IPS-18c (cell line): Measurements from ENCODE around the gene LRRC10B.
"Not testable (repeated sequence)": the region's sequence is repeated elsewhere in the genome, so short reads cannot be mapped to it uniquely, and the experiment has no call there.

Experiments used
- H3K4me3 ChIP-seq: 2 replicates; pipeline ENCODE4 v1.7.0; 2013; ENCODE audit warnings: low read depth, mild to moderate bottlenecking, low read length, moderate library complexity; ENCODE audit not compliant: insufficient read depth
- H3K9me3 ChIP-seq: one replicate; pipeline ENCODE4 v1.6.1; 2013; ENCODE audit warnings: mild to moderate bottlenecking, low read length, moderate library complexity; ENCODE audit not compliant: control insufficient read depth, insufficient read depth

Gene LRRC10B

GRCh38 chr11:61507962-61508861, at the start of gene LRRC10B:
Gene LRRC10B, plus strand, starts transcription at chr11:61508749. Its CDS starts 250 bp downstream, at chr11:61508999.
- no peaks in the 10 kb centered on the region for H3K9me3 ChIP-seq
- H3K4me3 ChIP-seq: peak within 1 kb of the TSS; percentile 35

DNA sequence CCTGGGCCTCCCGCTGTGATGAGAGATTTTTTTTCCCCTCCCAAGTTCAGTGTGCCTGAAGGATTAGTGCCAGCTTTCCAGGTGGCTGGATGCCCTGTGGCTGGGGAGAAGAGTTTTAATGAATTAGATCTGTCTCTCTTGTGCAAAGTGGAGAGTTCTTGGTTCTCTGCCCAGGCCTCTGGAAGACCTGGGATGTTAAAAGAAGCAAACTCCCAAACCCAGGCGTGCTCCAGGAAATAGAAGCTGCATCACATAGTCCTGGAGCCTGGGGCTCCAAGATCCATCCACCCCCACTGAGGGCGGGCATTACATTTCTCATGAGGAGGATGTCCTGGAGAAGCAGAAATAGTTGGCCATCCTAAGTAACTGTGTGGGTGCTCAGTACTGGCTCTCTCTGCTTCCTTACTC, 48.1 kb upstream of the LRRC10B start:
- H3K4me3 ChIP-seq: no peak overlapping the region
- no peaks in the 10 kb centered on the region for H3K9me3 ChIP-seq

GRCh38 chr11:61460986-61461385, 47.6 kb upstream of the LRRC10B start:
- Histone ChIP-seq H3K9me3 (no peaks in the 10 kb centered on the region), H3K4me3 (no peak overlapping the region)

DNA sequence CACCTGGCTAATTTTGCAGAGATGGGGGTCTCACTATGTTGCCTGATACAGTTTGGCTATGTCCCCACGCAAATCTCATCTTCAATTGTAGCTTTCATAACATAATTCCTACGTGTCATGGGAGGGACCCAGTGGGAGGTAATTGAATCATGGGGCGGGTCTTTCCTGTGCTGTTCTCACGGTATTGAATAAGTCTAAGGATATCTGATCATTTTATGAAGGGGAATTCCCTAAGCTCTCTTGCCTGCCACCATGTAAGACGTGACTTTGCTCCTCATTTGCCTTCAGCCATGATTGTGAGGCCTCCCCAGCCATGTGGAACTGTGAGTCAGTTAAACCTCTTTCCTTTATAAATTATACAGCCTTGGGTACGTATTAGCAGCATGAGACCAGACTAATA, 40.9 kb upstream of the LRRC10B start:
- H3K4me3 ChIP-seq, H3K9me3 ChIP-seq: not testable (repeated sequence)

DNA sequence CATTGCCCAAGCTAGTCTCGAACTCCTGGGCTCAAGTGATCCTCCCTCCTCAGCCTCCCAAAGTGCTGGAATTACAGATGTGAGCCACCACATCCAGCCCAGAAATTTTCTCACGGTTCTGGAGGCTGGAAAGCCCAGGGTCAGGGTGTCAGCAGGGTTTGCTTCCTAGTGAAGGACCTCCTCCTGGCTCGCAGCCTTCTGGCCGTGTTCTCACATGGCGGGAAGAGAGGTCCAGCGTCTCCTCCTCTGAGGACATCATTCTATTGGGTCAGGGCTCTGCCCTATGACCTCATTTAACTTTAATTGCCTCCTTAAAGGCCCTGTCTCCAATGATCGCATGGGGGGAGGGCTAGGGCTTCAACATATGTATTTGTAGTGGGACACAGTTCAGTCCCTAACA, 40.5 kb upstream of the LRRC10B start:
- H3K4me3 ChIP-seq: no peak overlapping the region
- no peaks in the 10 kb centered on the region for H3K9me3 ChIP-seq

DNA sequence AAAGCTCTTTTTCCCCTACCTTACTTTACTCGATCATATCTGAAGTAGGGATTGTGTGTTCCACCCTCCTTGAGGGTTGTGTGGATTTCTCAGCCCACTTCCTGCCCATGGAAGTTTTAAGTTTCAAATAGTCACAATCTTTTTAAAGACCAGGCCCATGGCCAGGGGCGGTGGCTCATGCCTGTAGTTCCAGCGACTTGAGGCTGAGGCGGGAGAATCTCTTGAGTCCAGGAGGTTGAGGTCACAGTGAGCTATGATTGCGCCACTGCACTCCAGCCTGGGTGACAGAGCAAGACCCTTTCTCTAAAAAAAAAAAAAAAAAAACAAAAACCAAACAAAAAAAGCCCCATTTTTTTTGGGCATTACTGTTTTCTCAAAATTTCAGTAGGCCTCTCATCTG, 36.3 kb upstream of the LRRC10B start:
- H3K9me3 ChIP-seq: no peaks in the 10 kb centered on the region
- no peak overlapping the region for H3K4me3 ChIP-seq

GRCh38 chr11:61472868-61473267, 35.7 kb upstream of the LRRC10B start:
- Histone ChIP-seq H3K9me3 (no peaks in the 10 kb centered on the region), H3K4me3 (no peak overlapping the region)

- Histone ChIP-seq H3K4me3 (no peak overlapping the region), H3K9me3 (no peaks in the 10 kb centered on the region)
Observed at GRCh38 chr11:61473370-61474012, 35.1 kb upstream of the LRRC10B start.

- no peaks in the 10 kb centered on the region for H3K9me3 ChIP-seq
- no peak overlapping the region for H3K4me3 ChIP-seq
Observed at GRCh38 chr11:61474013-61474643, 34.4 kb upstream of the LRRC10B start.

DNA sequence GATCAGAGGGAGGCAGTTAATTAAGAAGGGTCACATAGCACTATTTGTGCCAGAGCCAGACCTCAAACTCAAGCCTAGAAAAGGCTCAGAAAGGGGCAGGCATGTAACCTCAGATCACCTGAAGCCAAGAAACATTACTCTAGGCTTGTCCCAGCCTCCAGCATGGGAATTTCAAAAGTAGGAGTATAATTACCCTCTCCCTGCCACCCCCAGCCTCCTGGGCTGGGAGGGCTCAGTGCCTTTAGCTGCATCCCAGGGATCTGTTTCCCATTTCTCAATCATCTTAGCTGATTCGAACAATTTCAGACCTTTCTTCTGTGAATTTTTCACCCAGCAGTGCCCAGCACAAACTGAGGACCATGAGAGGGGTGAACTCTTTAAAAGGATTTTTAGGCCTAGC, 33.1 kb upstream of the LRRC10B start:
- H3K4me3 ChIP-seq: no peak overlapping the region
- H3K9me3 ChIP-seq: no peaks in the 10 kb centered on the region

GRCh38 chr11:61476371-61476770, 32.2 kb upstream of the LRRC10B start:
- no peak overlapping the region for H3K4me3 ChIP-seq
- H3K9me3 ChIP-seq: no peaks in the 10 kb centered on the region

- Histone ChIP-seq H3K9me3 (no peaks in the 10 kb centered on the region), H3K4me3 (no peak overlapping the region)
Observed at GRCh38 chr11:61477126-61477525, 31.4 kb upstream of the LRRC10B start.

DNA sequence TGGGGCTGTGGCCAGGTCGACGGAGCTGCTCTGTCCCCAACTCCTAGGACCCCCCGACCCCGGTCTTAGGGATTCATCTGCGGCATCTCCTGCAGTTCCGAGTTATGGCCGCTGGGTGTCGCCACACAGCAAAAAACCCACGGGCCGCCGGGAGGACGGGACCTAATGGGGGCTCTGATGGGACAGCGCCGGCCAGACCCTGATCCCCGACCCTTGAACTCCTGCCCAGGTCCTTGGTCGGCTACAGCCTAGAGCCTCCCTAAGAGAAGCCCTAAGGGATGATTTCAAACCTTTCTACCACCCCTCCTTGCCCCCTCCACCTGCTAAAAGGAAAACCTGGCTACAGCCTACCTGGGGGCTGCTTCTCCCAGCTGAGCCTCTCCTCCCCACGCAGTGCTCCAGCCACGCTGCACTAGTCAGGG, 30.8 kb upstream of the LRRC10B start:
- no peak overlapping the region for H3K4me3 ChIP-seq
- H3K9me3 ChIP-seq: no peaks in the 10 kb centered on the region

DNA sequence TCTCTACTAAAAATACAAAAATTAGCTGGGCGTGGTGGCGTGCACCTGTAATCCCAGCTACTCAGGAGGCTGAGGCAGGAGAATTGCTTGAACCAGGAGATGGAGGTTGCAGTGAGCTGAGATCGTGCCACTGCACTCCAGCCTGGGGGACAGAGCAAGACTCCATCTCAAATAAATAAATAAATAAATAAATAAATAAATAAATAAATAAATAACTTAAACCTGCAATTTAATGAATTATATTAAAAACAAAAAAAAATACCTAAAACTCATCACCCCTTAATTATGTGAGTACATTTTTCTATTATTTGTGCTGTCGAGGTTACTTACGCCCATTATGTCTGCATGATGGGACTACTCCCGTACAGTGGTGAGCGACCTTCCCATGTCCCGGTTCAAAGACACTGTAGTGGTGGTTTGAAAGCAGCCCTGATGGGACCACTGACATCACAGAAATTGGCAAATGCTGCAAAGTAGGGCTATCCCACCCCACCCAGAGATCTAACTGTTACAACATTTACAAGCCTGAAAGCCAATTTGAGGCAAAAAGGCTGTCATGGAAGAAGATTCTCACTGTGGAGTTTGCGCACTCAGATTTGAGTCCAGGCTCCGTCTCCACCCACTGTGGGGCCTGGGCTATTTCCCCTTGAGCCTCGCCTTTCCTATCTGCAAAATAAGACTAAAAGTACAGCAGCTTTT, 29.0 kb upstream of the LRRC10B start:
- H3K4me3 ChIP-seq, H3K9me3 ChIP-seq: not testable (repeated sequence)

GRCh38 chr11:61480261-61480993, 28.1 kb upstream of the LRRC10B start:
- Histone ChIP-seq H3K4me3 (no peak overlapping the region), H3K9me3 (peaks cover 2% of the 10 kb centered on the region)

GRCh38 chr11:61480994-61481335, 27.6 kb upstream of the LRRC10B start:
- H3K9me3 ChIP-seq: peaks cover 2% of the 10 kb centered on the region
- H3K4me3 ChIP-seq: no peak overlapping the region

DNA sequence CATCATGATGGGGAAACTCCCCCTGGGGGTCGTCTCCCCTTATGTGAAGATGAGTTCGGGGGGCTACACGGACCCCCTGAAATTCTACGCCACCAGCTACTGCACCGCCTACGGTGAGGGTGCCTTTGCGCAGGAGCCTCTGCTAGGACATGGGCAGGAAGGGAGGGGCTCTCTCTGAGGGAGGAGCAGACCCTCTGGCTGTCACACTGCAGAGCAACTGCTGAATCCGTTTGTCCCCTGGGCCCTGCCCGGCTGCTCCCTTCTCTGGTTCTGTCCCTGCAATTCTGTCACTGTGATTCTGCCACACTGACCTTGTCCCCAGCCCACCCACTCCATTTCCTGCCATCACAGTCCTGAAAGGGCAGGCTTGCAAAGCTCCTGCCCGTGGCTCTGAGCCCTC, 26.7 kb upstream of the LRRC10B start:
- Histone ChIP-seq H3K9me3 (peaks cover 2% of the 10 kb centered on the region), H3K4me3 (no peak overlapping the region)
